ENCODE measurements around the gene OPCML.

The OPCML gene

DNA sequence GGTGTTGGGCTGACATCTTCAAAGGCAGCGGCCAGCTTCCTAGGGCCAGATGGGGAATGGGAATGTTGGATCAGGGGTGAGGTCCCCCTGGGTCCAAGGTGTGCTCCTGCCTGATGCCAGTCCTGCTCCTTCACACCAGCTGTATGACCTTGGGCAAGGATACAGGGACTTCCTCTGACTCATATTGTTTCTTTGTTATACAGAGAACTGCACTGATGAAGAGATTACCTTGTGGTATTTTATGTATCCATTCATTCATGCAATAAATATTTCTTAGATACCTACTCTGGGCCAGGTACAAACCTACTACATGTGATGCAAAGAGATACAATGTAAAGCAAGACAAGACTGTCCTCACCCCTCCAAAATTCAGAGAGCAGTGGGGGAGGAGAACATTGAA, 3.9 kb upstream of the OPCML start:
- DNase-seq, result no peak

GRCh38 chr11:133533205-133533604, 904 bp upstream of the OPCML start:
- DNase-seq, result no peak

GRCh38 chr11:133531458-133531857, 843 bp downstream of the OPCML start:
- no peak for DNase-seq

DNA sequence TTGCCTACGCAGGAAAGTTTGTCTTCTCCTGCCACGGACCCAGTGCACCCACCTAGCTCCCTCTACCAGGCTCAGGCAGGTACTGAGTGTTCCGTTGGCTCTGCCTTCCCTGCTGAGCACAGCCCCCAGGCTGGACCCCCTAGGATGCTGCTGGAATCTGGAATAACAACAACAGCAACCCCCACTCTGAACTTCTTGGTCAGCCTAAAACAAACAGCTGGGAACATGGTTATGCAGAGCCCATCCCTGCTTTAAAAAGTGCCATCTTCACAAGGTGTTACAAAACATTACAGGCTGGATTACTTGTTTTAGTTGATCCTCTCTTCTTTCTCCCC, 1.8 kb downstream of the OPCML start:
- DNase-seq, result no peak

DNA sequence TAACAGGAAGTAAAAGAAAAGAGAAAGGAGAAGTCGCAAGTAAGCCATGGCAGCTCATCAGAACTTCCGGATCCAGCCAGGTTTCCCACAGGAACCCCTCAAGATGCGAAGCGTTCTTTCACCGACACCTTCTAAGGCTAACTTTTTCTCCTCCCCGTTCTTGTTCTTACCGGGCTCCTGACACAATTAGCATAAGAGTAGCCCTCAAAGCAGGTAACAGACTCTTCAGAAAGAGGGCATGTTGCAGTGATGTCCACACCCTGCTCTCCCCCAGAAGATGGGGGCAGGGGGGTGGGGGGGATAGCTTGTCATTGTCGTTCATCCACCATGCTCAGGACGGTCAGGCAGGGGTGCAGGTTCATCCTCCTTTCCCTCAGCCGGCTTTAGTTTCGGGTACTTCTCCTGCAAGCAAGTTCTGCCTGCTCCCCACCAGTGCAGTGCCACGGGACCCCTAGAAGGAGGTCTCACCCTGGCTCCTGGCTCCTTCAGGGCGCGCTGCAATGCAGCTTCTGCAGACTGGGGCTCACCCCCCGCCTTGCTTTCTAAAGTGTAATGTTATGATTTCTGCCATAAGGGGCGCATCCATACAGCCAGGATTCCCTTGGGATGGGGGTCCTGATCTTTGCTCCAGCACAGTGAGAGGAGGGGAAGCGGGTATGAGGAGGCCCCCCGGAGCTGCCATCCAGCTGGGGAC, 2.3 kb downstream of the OPCML start:
- no peak for DNase-seq

DNA sequence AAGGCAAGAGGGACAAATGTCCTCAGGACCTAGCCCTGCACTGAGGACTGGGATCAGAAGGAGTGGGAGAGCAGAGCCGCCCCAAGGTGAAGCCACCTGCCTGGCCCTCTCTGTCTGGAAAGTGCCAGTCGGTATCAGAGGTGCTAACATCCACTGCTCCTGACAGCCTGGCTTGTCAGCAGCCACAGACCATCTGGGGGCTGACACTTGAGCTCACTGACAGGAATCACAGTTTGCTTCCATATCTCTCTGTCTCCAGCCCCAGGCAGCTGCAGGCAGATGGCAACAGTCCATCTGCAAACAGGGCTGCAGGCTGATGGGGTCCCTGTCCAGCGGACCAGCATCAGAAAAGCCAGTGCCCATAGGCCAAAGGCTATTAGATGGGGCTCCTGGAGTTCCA, 5.5 kb downstream of the OPCML start:
- no peak for DNase-seq

GRCh38 chr11:133525976-133526375, 6.3 kb downstream of the OPCML start:
- no peak for DNase-seq

DNA sequence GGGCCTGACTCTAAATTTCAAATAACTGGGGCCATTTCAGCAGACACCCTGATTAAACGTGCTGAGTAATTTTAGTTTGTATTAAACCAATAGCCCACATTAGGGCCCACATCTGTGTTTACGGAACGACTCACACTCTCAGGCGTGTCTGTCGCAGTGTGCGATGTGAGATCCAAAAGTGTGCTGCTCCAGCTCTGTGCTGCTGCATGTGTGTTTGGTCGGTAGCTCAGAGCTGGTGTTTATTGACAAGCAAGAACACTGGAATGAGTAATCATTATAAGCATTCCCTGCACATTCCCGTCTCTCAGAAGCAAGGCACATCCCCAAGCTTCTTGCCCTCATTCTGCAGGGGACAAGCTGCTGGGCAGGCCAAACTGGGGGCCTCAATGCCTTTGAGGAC, 7.8 kb downstream of the OPCML start:
- DNase-seq, result no peak

DNA sequence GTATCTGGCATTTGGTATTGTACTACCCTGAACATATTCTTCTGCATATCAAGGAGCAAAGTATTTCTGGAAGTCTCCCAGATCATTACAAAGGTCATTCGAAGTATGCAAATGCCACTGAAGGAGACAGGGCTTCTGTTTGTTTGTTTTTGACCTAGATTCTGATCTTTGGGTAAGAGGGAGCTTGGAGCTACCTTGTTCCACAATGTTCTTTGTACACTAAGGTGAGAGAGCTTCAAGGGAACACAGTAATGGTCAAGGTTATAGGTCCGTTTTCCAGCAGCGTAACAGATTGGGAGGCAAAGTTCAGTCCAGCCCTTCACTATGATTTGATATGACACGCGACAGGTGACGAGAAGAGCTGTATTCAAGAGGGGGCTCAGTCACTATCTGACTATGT, 10.0 kb downstream of the OPCML start:
- no peak for DNase-seq

DNA sequence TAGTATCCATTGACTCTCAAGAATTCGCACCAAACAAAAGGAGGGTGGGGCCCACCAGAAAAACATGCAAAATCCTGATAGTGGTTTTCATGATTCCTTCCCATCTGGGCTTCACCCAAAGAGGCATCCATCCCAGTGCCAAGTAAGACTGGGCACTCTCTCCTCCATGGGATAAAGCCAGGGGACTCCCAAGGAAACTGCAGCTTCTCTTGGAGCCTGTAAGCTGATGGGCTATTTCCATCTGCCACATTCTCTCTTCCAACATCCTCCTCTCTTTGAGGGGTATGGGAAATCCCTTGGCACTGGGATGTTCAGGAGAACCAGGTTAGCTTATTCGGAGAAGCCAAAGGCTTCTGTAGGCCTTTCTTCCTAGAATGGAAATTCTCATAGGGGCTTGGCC, 10.8 kb downstream of the OPCML start:
- no peak for DNase-seq

- DNase-seq, result no peak
Measured at GRCh38 chr11:133520707-133521106, 11.6 kb downstream of the OPCML start.

- no peak for DNase-seq
Measured at GRCh38 chr11:133519560-133519959, 12.7 kb downstream of the OPCML start.

DNA sequence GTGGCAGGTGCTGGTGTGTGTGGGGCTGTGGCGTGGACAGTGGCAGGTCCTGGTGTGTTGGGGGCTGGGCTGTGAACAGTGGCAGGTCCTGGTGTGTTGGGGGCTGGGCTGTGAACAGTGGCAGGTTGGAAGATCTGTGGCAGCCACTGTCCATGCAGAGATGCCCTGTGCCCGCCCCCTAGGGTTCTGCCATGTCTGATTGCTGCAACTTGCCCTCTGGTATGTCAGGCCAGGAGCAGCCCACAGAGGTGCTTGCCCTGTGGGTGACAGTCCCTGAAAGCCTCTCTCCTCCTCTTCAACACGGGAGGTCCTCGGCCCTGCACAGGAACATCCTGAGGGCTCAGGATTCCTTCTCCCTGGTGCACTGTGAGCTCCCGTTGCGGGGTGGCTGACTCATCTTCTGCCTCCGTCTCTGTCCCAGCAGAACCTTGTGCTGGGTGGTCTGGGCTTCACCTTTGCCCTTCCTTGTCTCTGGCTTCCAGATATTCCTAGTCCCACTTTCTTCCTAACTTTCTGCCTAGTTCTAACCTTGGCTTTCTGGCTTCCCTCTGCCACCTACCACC, 13.5 kb downstream of the OPCML start:
- no peak for DNase-seq

GRCh38 chr11:133516845-133517244, 15.5 kb downstream of the OPCML start:
- no peak for DNase-seq

GRCh38 chr11:133515107-133515506, 17.2 kb downstream of the OPCML start:
- no peak for DNase-seq

- no peak for DNase-seq
Measured at GRCh38 chr11:133509924-133510697, 22.2 kb downstream of the OPCML start.

DNA sequence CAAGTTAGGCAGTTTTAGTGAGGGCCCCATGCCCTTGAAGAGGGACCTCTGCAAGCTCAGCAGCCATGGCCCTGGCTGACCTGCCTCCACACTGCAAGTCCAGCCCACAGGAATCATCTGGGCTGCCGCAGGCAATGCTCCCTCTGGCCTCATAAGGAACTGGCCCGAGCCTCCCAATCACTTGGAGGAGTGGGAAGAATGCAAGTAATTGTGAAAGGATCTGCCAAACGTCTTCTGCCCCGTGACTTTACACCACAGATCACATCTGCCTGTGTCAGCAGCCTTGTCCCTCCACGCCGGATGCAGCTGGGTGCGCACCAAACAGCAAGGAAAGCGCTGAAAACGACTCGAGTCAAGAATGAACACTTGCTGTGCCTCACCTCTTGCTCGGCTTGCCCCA, 23.8 kb downstream of the OPCML start:
- no peak for DNase-seq

DNA sequence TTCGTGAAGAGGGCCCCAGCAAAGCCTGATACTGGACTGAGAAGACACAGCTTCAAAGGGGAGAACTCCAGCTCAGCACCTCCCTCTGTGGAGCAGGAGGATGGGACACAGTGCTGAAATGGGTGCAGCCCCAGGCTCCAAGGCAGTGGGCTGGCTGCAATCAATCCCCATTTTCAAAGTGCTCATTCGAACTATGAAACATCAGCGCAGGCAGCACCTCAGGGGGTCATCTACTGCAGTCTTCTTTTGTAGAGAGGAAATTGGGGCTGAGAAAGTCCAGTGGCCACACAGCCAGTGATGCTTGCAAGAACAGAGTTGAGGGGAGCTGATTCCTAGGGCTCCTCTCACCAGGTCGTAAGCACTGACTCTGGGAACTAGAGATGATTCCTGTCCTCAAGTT, 25.1 kb downstream of the OPCML start:
- no peak for DNase-seq

GRCh38 chr11:133506551-133507094, 25.7 kb downstream of the OPCML start:
- DNase-seq, result no peak

GRCh38 chr11:133506023-133506422, 26.3 kb downstream of the OPCML start:
- DNase-seq, result no peak

- DNase-seq, result no peak
Measured at GRCh38 chr11:133504906-133505305, 27.4 kb downstream of the OPCML start.

- DNase-seq, result no peak
Measured at GRCh38 chr11:133503776-133504175, 28.5 kb downstream of the OPCML start.

- DNase-seq, result no peak
Measured at GRCh38 chr11:133503236-133503635, 29.1 kb downstream of the OPCML start.

All from DMS79 (cell line).